ENCODE measurements around the gene OSBPL8.

OSBPL8 gene

DNA sequence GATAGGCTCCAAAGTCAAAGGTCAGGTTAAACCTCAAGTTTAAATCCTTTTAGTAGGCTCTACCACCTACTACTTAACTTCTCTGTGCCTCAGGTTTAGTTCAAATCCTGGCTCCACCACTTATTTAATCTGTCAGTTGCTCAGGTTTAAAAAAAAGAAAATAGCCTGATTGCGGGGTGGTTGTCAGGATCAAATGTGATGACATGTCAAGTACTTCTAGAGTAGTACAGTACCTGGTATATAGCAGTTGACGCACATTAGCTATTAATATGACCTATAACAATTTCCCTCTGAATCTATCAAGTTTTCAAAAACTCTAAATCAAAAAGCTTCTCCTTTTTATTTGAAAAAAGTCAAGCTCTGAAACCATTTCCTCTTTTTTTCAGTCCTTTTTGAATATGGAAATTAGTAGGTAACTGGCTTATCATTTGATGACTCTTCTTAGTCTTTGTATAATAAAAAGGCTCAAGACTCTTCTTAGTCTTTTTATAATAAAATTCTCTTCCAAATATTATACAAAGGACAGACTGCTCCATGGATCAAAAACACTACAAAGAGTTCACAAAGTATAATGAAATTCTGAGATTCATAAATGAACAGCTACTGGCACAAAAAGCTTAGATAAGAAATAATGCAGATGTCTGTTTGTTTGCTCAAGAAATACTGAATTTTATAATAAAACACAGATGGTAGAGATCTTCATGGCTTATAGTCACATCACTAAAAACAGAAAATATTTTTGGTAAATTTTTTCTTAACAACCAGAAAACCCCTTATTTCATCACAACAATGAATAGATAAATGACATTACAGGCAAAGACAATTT, 5.0 kb downstream of the OSBPL8 start:
- no peak for DNase-seq

DNA sequence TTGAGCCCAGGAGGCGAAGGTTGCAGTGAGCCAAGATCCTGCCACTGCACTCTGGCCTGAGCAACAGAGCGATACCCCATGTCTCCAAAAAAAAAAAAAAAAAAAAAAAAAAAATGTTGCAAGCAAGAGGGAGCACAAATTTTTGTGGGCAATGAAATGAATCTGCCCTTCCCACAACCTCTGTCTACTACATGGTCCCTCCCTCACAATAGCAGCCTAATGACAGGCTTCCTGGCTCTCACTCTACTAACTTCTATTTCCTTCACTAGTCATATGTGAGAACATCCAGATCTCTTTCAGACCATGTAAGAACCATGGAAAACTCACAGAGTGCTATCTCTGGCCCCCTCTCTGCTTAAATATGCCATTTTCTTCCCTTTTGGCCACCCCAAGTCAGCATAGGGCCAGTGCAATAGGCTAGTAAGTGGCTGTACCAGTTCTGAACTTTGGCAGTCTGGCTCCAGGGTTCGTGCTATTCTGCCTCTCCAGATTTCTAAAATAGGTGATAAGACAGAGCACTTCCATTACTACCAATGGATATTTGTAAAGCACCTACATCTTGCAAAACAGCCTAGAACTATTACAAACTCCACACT, 7.1 kb downstream of the OSBPL8 start:
- DNase-seq = peak; percentile 36

- no peak for DNase-seq
Observed at GRCh38 chr12:76551482-76551888, 8.1 kb downstream of the OSBPL8 start.

GRCh38 chr12:76549131-76549530, 10.4 kb downstream of the OSBPL8 start:
- DNase-seq = no peak

DNA sequence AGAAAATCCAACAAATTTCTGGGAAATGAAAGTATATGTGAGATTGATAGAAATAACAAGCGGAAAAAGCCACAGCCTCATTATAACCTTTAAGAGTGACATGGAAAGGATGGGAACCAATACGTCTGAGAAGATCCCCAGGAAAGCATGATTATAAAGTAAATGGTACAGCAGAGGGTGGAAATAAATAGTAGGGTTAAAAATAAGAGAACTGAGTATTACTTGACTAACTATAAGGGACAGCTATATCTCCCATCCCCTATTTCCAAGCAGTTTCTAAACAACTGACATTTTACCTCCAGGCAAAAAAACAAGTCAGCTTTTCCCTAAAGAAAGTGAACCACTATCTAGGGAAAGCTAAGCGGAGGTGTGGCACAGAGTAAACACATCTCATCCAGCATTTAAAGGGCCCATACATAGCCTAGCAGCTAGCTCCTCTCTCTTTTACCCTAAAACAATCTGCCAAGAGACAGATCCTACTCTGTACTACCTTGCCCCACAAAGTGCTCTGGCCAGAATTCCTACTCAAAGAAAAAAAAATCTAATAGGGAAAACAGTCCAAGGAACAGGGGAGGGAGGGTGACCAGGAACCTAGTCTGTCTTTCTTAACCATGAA, 11.2 kb downstream of the OSBPL8 start:
- DNase-seq = no peak

DNA sequence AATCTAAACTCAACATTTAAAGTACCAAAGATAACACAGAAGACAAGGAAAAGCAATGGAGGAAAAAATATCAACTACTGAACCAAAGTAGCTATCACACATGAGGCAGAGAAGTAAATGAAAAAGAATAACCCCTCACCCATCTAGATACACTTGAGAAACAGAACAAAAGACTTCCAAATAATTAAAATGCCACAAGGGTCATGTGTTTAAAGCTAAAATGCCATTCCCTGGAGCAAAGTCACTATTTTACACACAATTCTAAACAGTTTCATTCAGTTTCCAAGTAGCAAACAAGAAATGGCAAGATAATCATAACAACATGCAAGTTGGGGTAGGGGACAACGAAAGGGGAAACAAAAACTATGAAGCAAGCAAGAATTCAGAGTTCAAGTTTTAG, 12.0 kb downstream of the OSBPL8 start:
- no peak for DNase-seq

- no peak for DNase-seq
Observed at GRCh38 chr12:76546889-76547288, 12.7 kb downstream of the OSBPL8 start.

DNA sequence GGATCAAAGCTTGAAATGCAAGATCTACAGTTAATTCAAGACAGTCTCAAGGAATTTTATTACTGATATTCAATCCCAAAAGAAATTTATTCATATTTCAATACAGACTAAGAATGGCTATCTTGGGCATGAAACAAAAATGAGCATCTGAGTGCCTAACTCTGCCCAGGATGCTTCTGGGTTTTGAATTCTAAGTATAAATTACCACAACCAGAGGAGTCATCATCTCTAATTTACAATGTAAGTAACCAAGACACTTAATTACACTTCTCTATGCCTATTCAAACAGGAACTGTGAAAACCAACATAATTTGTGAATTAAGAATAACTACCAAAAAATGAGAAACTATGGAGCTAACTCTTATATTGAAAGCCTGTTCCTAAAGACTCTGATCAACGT, 14.1 kb downstream of the OSBPL8 start:
- DNase-seq = no peak

- no peak for DNase-seq
Observed at GRCh38 chr12:76544601-76545261, 14.8 kb downstream of the OSBPL8 start.

DNA sequence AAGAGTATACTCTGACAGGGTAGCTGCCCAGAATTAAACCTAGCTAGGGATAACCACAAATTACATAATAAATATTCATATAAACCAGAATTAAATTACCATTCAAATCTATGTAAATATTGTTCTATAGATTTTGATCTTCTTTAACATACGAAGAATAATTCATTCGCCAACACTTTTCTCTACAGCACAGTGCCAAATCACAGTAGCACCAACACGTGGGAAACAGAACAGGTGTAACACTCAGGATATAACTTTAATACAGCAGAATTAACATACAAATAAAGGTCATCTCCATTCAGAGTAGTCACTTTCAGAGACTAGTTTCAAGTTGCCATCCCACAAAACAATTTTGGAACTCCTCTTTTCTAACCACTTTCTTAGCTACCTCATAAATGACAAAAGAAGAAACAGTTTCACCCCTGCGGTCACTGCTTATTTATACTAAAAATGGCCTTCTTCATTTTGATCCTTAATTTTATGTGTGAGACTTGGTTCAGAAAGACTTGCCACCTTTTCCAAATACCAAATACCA, 15.7 kb downstream of the OSBPL8 start:
- DNase-seq = no peak

DNA sequence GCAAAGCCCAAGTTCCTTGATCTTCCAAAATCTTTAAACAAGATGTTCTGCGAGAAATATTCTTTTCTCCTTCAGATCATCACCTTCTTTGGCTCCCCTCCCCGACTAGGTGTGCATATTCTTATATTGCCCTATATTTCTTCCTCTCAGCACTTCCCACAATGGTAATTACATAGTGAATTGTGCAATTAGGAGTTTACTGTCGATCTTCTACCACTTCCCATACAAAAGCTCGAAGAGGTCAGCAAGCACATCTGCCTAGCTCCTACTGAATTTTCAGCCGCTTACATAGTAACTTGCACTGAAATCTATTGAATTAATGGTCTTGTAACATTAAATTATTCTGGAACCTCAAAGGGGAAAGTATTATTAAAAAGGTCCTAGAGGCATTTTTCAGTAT, 16.7 kb downstream of the OSBPL8 start:
- no peak for DNase-seq

GRCh38 chr12:76539727-76540126, 19.8 kb downstream of the OSBPL8 start:
- DNase-seq = no peak

- no peak for DNase-seq
Observed at GRCh38 chr12:76537923-76538322, 21.6 kb downstream of the OSBPL8 start.

DNA sequence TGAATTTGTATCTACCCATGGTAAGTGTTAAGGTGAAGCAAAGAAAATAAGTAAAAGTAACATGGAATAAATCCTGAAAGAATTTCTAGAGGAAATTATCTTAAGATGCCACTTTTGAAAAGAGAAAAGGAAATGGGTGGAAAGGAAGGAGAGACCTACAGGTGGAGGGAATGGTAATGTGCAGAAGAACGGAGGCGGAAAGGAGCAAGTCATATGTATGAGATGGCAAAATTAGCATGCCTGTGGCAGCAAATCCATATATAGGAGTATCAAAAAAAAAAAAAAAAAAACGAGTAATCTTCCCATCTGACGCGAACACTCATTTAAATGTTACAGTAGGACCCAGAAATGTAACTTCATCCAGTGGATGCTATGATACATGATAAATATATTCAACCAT, 23.0 kb downstream of the OSBPL8 start:
- no peak for DNase-seq

DNA sequence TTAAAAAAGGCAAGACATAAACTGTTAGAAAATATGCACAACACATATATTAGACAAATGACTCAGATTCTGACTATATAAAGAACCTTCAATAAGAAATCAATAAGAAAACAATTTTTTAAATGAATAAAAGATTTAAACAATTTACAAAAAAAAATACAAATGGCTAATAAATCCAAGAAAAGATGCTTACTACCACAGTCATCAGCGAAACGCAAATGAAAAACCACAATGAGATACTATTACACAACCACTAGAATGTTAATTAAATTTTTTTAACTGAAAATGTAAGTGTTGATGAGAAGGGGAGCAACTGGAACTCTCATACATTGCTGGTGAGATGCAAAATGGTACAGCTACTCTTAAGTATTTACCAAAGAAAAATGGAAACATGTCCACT, 24.4 kb downstream of the OSBPL8 start:
- DNase-seq = no peak

GRCh38 chr12:76533331-76533730, 26.2 kb downstream of the OSBPL8 start:
- no peak for DNase-seq

DNA sequence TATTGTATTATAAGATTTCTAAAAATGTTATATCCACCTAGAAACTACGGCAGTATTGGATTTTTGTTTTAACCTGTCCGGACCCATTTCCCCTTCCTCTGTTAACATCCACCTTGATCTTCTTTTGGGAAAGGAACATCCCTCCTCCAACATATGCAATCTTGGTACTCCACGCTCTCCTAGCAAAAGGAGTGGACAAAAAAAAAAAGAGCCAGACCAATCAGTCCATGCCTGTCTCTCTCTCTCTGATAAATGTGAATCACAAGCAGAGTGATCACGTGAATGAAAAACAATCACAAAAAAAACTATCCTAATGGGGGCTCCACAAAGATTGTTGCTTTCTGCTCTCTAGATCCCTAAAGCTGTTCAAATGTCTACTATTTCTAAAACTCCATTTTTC, 27.1 kb downstream of the OSBPL8 start:
- no peak for DNase-seq

- no peak for DNase-seq
Observed at GRCh38 chr12:76531056-76531455, 28.5 kb downstream of the OSBPL8 start.

GRCh38 chr12:76530516-76530915, 29.1 kb downstream of the OSBPL8 start:
- no peak for DNase-seq

DNA sequence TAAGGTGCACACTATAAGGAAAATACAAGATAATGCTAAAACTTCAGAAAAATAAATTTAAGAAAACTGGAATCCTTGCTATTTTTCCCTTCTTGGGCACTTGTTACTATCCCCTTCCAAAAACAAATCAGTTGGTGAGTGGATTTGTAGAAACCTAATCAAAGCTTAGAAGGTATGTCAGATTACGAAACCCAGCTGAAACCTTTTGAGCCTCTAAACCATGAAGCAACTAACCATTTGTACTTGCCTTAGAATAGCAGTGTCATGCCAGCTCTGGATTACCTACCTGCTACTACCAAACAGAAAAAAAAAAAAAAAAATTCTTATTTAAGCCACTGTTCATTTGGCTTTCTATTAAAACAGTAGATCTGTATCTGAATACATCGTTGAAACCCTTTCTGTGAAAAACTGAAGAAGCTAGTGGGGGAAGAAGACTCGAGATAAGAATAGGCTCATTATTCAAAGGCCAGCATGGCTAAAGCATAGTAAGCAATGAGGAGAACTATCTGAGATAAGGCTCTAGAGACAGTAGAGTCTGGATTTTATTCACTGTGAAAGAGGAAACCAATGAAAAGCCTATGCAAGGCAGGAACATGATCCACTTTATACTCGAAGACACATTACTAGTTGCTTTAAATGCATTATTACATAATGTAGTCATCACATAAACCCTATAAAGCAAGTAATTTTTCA, 30.2 kb downstream of the OSBPL8 start:
- no peak for DNase-seq

DNA sequence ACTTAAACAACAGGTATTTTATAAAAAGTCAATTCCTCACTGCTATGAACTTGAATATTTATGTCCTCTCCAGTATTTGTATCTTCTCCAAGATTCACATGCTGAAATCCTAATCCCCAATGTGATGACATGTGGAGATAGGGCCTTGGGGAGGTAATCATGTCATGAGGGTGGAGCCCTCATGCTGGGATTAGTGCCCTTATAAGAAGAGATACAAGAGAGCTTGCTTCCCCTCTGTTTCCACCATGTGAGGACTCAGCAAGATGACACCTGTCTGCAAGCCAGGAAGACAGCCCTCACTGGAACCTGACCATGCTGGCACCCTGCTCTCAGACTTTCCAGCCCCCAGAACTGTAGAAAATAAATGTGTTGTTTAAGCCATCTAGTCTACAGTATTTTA, 36.2 kb downstream of the OSBPL8 start:
- no peak for DNase-seq

DNA sequence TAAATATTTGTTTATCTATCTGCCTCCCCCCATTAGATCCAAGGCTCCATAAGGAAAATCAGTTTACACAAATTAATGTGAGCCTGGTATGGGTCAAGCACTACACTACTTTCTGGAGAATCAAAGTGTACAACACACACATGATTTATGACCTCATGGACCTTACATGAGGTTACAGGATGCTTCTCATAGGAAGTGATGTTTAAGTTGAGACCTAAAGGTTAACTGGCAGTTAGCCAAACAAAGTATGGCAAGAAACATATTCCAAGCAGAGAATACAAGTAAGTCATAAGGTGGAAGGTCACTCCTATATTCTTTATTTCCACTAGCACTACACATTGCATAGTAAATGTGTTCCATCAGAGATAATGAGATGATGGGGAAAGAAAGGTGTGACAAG, 39.2 kb downstream of the OSBPL8 start:
- DNase-seq = no peak

DNA sequence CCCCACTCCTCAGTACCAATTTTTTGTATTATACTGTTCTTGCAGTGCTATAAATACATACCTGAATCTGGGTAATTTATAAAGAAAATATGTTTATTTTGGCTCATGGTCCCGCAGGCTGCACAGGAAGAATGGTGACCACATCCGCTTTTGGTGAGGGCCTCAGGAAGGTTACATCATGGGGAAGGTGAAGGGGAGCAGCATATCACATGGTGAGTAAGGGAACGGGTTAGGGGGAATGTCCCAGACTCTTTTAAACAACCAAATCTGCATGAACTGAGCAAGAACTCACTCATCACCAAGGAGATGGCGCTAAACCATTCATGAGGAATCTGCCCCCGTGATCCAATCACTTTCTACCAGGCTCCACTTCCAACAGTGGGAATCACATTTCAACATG, 40.0 kb downstream of the OSBPL8 start:
- DNase-seq = no peak

Data from kidney glomerular epithelial cell (primary cell).